22Rv1 (cell line): ENCODE results near the gene MPRIP.

ENCODE experiments used
- CTCF ChIP-seq: fragments of 450-650 bp; IDR thresholded peaks from 2 replicates; pipeline ENCODE4 v1.5.1; 2017; ENCODE audit warnings: mild to moderate bottlenecking
- ZFX ChIP-seq: fragments of 450-650 bp; IDR thresholded peaks from 2 replicates; pipeline ENCODE4 v1.6.1; 2017; ENCODE audit warnings: antibody characterized with exemption, borderline replicate concordance

GRCh38 chr17:17084941-17085340 lies 42.7 kb downstream of the MPRIP start:
- no peak for TF ChIP-seq ZFX
- TF ChIP-seq CTCF: no peak
